ENCODE results near the gene TCF7L1.

GRCh38 chr2:85154048-85154753 is 21.0 kb downstream of the TCF7L1 start:
- no peak for TF ChIP-seq MAX (IDR thresholded peaks at IDR 0.05; ENCODE audit: low read depth, low read length)
- no peak for TF ChIP-seq CTCF (IDR thresholded peaks at IDR 0.05; ENCODE audit: low read depth, low read length)
- no peak for TF ChIP-seq POLR2A (IDR thresholded peaks at IDR 0.05; ENCODE audit: extremely low read depth, insufficient read length)
- no peak for TF ChIP-seq MYC (IDR thresholded peaks at IDR 0.05; ENCODE audit: low read depth, low read length)

Data from NB4 (cell line).